Measurements from ENCODE around the gene RNF128. TPM values are rescaled to one million over a fixed set of nuclear protein-coding genes. Genes with fewer than 3 reads are reported as not detected.

The RNF128 gene
- total and polyA plus RNA-seq, 7 donors = 1.7 to 7.1 (median 4.8) TPM

DNA sequence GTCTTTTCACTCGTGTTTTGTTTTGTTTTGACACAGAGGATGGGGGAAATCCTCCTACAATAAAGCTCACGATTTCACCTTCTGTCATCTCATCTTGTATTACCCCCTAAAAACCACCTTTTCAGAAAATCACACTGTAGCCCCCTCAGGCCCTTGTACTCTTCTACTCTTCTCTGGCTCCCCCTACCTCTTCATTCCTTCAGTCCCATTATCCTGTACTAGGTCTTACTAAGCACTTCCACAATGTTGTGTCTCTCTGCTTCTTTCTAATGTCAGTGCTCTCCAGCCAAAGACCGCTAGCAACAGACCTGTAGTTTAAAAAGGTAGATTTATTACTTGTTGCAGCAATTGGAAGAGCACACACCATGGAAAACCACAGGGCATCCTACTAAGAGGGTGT lies 30.0 kb upstream of the RNF128 start:
- intact Hi-C loops (cut with DNase I) = no loop called here
- no peak overlapping the region for H3K27ac ChIP-seq
- DNase-seq (no peak), ATAC-seq (no peak)
- H3K9me3 ChIP-seq = no peaks in the 10 kb centered on the region
- no peak overlapping the region for H3K4me3 ChIP-seq
- H3K4me1 ChIP-seq = no peaks in the 10 kb centered on the region
- no peaks in the 10 kb centered on the region for H3K36me3 ChIP-seq (ENCODE audit: insufficient read depth in 1 of 2, low read depth in 1 of 2)
- peaks cover 0 to 29% (median 0%) of the 10 kb centered on the region in 3 donors for H3K27me3 ChIP-seq (ENCODE audit: insufficient read depth in 3 of 3, low read length in 2 of 3)
- TF ChIP-seq, protein P1, sequence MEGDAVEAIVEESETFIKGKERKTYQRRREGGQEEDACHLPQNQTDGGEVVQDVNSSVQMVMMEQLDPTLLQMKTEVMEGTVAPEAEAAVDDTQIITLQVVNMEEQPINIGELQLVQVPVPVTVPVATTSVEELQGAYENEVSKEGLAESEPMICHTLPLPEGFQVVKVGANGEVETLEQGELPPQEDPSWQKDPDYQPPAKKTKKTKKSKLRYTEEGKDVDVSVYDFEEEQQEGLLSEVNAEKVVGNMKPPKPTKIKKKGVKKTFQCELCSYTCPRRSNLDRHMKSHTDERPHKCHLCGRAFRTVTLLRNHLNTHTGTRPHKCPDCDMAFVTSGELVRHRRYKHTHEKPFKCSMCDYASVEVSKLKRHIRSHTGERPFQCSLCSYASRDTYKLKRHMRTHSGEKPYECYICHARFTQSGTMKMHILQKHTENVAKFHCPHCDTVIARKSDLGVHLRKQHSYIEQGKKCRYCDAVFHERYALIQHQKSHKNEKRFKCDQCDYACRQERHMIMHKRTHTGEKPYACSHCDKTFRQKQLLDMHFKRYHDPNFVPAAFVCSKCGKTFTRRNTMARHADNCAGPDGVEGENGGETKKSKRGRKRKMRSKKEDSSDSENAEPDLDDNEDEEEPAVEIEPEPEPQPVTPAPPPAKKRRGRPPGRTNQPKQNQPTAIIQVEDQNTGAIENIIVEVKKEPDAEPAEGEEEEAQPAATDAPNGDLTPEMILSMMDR (IDR thresholded peaks at IDR 0.05) = no peak
- 41 to 63% (median 48%) methylated on average over 3 of the region's 3 CpGs for WGBS, 3 donors

DNA sequence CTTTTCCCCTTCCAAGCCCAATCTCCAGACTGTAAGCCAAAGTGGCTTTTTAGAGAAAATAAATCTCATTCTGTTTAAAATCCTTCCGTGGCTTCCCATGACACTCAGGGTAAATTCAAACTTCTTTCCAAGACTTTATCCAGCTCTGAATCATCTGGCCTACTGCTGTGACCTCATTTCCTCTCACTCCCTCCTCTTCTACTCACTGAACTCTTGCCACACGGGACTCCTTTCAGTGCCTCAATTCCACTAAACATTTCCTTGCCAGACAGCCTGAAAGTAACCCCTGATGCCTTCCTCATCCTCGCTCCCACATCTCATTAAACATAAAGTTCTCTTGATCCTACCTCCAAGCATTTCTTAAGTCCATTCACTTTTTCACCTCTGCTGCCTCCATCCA lies 27.8 kb upstream of the RNF128 start:
- intact Hi-C loops (cut with DNase I) = no loop called here
- Histone ChIP-seq H3K27ac (no peak overlapping the region), H3K36me3 (ENCODE audit: insufficient read depth in 1 of 2, low read depth in 1 of 2) (no peaks in the 10 kb centered on the region), H3K27me3 (ENCODE audit: insufficient read depth in 3 of 3, low read length in 2 of 3) (peaks cover 0 to 32% (median 0%) of the 10 kb centered on the region in 3 donors), H3K4me3 (no peak overlapping the region), H3K4me1 (no peaks in the 10 kb centered on the region), H3K9me3 (no peaks in the 10 kb centered on the region)
- DNase-seq = no peak
- ATAC-seq = no peak
- 52 to 64% (median 59%) methylated on average over 3 of the region's 3 CpGs for WGBS, 3 donors
- TF ChIP-seq, protein P1 (IDR thresholded peaks at IDR 0.05) = no peak

DNA sequence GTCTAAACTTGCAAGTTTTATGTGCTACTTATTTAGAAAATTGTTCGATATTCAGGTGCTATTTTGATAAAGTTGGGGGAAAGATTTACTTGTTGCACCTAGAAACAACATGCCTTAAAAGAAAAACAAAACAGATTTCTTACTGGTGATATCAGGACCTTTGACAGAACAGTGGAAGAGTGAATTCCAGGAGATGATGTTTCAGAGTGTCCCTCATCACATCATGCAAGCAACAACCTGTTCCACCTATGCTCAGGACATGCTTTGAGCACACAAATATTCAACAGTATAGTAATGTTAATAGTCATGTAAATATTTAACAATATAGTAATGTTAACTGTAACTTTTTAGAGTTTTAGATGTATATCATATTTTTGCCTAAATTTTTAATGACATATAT lies 23.9 kb upstream of the RNF128 start:
- TF ChIP-seq, protein P1 (IDR thresholded peaks at IDR 0.05) = no peak
- DNase-seq (no peak), ATAC-seq (no peak)
- H3K9me3 ChIP-seq = no peaks in the 10 kb centered on the region
- H3K36me3 ChIP-seq (ENCODE audit: insufficient read depth in 1 of 2, low read depth in 1 of 2) = no peaks in the 10 kb centered on the region
- no peak overlapping the region for H3K27ac ChIP-seq
- intact Hi-C loops (cut with DNase I) = no loop called here
- H3K4me1 ChIP-seq = peaks cover 4% of the 10 kb centered on the region
- no peak overlapping the region for H3K4me3 ChIP-seq
- H3K27me3 ChIP-seq (ENCODE audit: insufficient read depth in 3 of 3, low read length in 2 of 3) = peaks cover 0 to 24% (median 0%) of the 10 kb centered on the region in 3 donors
- 71 to 89% (median 84%) methylated on average over 1 of the region's 1 CpG for WGBS, 3 donors

DNA sequence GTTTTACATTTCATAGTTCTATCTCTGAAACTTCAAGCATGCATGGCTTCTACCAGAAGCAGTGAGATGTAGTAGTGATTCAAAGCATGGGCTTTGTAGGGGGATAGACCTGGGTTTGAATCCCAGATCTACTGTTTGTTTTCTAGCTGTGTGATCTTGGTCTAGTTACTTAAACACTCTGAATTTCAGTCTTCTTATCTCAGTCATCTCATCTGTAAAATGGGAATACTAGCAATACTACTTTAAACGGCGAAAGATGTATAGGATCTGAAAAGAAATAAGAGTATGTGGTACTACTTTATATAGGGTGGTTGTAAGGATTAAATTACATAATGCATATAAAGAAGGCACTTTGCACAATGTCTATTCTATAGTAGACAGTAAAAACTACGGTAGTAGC lies 20.0 kb upstream of the RNF128 start:
- no peak overlapping the region for H3K27ac ChIP-seq
- TF ChIP-seq, protein P1 (IDR thresholded peaks at IDR 0.05) = no peak
- peaks cover 14% of the 10 kb centered on the region for H3K4me1 ChIP-seq
- WGBS, 3 donors = 89 to 93% (median 92%) methylated on average over 3 of the region's 3 CpGs
- H3K4me3 ChIP-seq = no peak overlapping the region
- no peaks in the 10 kb centered on the region for H3K9me3 ChIP-seq
- ATAC-seq (no peak), DNase-seq (no peak)
- intact Hi-C loops (cut with DNase I) = no loop called here
- no peaks in the 10 kb centered on the region for H3K36me3 ChIP-seq (ENCODE audit: insufficient read depth in 1 of 2, low read depth in 1 of 2)
- H3K27me3 ChIP-seq (ENCODE audit: insufficient read depth in 3 of 3, low read length in 2 of 3) = peaks cover 0 to 8% (median 0%) of the 10 kb centered on the region in 3 donors

DNA sequence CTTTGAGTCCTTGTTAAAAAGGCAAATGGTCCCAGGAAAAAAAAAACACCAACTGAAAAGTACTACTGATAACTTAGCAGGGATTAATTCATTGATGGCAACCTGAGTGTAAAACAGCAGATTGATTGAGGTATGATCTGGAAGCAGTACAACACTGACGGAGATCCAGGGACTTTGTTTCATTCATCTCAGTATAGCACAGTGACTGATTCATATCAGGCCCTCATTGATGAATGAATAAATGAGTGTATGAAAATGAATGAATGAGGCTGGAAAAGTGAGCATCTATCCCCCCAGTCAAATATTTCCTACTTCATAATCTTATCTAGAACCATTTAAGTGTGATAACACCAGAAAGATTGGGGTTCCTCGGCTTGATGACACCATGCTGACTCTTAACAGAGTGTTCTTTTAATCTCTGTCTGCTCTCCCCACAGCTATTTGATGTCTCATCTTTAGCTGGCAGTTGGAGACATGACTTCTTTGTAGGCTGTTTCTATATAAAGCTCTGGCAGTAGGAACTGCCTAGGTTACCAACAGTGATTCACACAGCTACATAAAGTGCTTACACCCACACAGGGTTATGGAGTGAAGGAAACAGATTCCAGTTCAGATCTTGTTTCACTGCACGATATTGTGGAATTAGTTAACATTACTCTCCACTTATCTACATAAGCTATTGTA lies 18.6 kb upstream of the RNF128 start:
- TF ChIP-seq, protein P1 (IDR thresholded peaks at IDR 0.05) = no peak
- no peaks in the 10 kb centered on the region for H3K36me3 ChIP-seq (ENCODE audit: insufficient read depth in 1 of 2, low read depth in 1 of 2)
- 18 to 41% (median 28%) methylated on average over 3 of the region's 3 CpGs for WGBS, 3 donors
- no peaks in the 10 kb centered on the region for H3K9me3 ChIP-seq
- ATAC-seq (peak; percentile 99 to 100 (median 100)), DNase-seq (no peak)
- intact Hi-C loops (cut with DNase I) = no loop called here
- no peak overlapping the region for H3K4me3 ChIP-seq
- H3K27ac ChIP-seq = peak overlapping the region; percentile 64
- H3K27me3 ChIP-seq (ENCODE audit: insufficient read depth in 3 of 3, low read length in 2 of 3) = peaks cover 0 to 8% (median 0%) of the 10 kb centered on the region in 3 donors
- peaks cover 14% of the 10 kb centered on the region for H3K4me1 ChIP-seq

All from psoas muscle (tissue), 8 donors.